Activated T-cell treated with anti-CD3 and anti-CD28 coated beads for 4 hours (primary cell): ENCODE data around the gene EXTL1.

Source experiments
- DNase-seq: peaks from one replicate; pipeline ENCODE4 v3.0.0-alpha.2; 2020

Gene EXTL1

GRCh38 chr1:26075421-26076144 is 54.0 kb downstream of the EXTL1 start:
- no peak for DNase-seq

DNA sequence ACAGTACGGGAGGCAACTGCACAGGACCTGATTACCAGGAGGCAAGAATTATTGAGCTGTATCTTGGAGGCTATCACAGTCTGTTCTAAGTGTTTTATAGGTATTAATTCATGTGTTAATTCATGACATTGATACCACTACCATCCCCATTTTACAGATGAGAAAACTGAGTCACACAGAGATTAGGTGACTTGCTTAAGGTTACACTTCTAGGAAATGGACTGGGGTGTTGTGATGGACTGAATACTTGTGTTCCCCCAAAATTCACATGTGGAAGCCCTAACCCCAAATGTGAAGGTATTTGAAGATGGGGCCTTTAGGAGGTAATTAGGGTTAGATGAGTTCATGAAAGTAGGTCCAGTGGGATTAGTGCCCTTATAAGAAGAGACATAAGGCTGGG is 55.9 kb downstream of the EXTL1 start:
- no peak for DNase-seq

DNA sequence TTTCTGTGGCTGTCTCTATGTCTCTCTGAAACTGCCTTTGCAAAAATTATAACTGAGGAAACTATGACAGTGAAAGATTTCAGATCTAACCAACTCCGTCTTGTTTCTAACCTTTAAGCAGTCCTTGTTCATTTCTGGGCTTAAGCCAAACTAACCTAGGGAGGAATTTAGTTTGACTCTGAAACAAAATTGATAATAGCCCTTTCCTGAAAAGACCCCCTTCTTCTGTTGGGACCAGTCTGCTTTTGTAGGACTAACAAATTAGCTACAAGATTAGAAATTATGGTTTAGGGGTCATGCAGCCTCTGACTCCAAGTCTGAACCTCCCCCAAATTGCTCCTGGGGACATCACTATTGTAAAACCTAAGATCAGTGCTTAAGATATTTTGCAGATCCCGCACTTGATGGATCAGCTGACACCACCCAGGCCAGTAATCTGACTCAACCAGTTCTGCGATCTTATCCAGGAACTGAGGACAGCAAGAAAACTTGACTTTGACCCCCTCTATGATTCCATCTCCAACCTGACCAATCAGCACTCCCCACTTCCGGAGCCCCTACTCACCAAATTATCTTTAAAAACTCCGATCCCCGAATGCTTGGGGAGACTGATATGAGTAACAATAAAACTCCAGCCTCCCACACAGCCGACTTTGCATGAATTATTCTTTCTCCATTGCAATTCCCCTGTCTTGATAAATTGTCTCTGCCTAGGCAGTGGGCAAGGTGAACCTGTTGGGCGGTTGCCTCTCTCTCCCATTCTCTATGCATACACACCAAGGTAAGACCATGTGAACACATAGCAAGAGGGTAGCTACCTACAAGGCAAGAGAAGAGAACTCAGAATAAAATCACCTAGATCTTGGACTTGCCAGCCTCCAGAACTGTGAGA is 57.0 kb downstream of the EXTL1 start:
- DNase-seq = no peak

GRCh38 chr1:26079178-26079563 is 57.6 kb downstream of the EXTL1 start:
- DNase-seq = no peak

DNA sequence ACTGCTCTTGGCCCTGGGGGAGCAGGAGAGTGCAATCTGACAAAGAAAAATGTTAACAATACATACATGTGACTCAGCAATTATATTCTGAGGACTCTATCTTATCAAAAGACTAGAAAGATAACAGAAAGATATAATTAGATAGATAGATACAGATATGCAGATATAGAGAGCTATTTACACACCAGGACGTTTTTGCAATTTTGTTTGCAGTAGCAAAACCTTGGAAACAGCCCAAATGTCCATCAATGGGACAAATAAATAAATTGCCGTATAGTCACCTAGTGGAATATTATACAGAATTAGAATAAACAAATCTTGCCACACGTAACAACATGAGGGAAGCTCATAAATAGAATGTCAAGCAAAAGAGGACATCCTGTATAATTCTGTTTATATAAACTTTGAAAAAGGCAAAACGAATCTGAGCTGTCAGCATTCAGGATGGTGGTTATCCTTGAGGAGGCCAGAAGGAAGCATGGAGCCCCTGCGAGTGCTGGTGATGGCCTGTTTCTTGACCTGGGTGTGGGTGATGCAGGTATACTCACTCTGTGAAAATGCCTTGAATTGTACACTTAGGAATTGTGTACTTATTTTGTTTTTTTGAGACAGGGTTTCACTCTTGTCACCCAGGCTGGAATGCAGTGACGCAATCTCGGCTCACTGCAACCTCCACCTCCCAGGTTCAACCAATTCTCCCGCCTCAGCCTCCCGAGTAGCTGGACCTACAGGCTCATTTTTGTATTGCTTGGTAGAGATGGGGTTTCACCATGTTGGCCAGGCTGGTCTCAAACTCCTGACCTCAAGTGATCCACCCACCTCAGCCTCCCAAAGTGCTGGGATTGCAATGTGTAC is 58.6 kb downstream of the EXTL1 start:
- no peak for DNase-seq

DNA sequence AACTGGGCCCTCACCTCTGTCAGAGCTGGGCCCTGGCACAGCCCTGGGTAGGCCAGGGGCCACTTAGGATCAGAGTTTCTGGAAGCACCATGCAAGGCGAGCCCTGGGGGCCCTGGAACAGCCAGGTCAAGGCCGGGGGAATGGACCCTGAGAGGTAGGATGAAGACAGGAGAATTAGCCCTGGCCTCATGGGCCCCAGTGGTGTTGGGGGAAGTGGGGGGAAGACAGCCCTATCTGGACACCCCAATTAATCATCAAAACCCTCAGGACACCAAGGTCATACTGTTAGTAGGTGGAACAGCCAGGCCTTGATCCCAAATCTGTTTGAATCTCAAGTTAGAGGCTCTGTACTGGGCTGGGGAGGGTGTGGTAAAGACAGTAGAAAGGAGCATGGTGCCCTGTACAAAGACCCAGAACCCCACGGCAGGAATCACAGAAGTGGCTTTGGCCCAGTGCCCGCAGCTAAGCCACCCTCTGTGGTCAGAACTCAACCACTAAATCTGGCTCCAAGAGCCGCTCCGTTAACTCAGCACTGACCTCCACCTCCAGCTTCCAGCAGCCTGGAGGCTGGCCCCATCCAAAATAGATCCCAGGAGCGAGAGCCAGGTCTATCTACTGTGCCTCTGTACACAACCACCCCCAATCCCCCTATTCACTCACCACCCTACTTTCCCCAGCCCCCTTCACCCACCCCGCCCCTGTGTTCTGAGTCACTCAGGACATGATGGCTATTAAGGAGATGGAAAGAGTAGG is 59.9 kb downstream of the EXTL1 start:
- no peak for DNase-seq

DNA sequence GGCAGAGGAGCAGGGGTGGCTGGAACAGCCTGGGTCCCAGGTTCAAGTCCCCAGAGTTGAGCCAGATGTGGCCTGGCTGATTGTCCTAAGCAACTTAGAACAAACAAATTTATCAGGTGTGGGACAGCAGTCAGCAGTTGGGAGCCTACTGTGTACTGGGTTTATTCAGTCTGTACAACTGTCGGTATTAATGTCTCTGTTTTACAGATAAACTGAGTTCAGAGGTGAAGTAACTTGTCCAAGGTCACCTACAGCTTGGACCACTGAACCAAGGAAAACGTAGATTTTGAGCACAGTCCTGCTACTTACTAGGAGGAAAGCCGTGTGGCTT is 60.4 kb downstream of the EXTL1 start:
- no peak for DNase-seq

GRCh38 chr1:26083208-26083607 is 61.6 kb downstream of the EXTL1 start:
- no peak for DNase-seq

DNA sequence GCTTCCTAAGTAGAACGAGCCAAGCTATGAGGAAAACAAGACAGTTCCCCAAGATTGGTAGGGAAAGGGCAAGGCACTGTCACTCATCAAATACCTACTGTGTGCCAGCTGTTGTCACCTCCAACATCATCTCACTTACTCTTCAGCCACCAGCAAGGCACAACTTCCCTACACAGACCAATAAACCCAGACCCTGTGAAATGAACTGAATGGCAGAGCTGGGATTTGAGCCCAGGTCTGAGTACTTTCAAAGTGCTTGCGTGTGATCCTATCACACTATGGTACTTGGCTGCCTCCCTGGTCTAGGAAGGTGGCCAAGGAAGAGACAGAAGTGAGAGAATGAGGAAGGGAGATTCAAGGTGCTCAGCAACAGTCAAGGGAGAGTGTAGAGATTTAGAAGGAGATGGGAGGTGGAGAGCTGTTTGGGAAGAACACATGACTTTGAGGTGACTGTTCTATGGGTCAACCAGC is 62.6 kb downstream of the EXTL1 start:
- no peak for DNase-seq

GRCh38 chr1:26084844-26085243 is 63.3 kb downstream of the EXTL1 start:
- no peak for DNase-seq
